ENCODE results near the gene TRAPPC12.

TRAPPC12 gene

DNA sequence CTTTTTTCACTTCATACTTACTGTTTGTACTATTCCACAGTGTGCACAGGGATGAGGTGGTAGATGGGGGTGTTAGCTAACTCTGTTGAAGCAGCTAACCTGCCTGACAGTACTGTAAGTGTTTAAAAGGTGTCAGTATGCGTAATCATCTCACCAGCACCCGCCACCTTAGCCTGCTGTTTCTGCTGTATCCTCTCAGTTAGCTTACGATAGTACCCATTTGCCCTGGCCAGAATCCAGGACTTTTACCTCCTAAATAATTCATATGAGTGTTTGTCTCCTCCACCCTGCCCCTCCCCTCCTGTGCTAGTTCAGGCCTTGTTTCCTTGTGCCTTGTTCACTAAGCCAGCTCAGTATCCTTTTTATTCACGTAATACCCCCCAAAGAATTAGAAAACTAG lies 34.2 kb downstream of the TRAPPC12 start:
- Histone ChIP-seq H3K4me2 (ENCODE audit: low read depth, low read length, poor library complexity, severe bottlenecking) (no peak overlapping the region), H3F3A (ENCODE audit: insufficient read depth) (no peaks in the 10 kb centered on the region), H4K20me1 (ENCODE audit: low read depth, low read length) (no peaks in the 10 kb centered on the region), H3K27ac (ENCODE audit: low read depth, low read length) (no peak overlapping the region), H3K4me3 (ENCODE audit: insufficient read depth, low read length, poor library complexity, severe bottlenecking) (no peak overlapping the region), H3K9ac (ENCODE audit: low read length) (no peak overlapping the region), H3K9me3 (ENCODE audit: insufficient read depth, low read length) (no peaks in the 10 kb centered on the region), H3K79me2 (ENCODE audit: insufficient read depth, low read length) (0 out of 2 replicates have a peak, but pooled peaks cover 5% of the 10 kb centered on the region), H3K27me3 (ENCODE audit: low read length) (no peaks in the 10 kb centered on the region), H3K36me3 (ENCODE audit: low read length) (no peaks in the 10 kb centered on the region), H2AFZ (ENCODE audit: low read depth, low read length, severe bottlenecking) (no peak overlapping the region), H3K9me2 (replicated peaks; ENCODE audit: insufficient read depth, low read length) (no peaks in the 10 kb centered on the region)
- TF ChIP-seq, protein P1, sequence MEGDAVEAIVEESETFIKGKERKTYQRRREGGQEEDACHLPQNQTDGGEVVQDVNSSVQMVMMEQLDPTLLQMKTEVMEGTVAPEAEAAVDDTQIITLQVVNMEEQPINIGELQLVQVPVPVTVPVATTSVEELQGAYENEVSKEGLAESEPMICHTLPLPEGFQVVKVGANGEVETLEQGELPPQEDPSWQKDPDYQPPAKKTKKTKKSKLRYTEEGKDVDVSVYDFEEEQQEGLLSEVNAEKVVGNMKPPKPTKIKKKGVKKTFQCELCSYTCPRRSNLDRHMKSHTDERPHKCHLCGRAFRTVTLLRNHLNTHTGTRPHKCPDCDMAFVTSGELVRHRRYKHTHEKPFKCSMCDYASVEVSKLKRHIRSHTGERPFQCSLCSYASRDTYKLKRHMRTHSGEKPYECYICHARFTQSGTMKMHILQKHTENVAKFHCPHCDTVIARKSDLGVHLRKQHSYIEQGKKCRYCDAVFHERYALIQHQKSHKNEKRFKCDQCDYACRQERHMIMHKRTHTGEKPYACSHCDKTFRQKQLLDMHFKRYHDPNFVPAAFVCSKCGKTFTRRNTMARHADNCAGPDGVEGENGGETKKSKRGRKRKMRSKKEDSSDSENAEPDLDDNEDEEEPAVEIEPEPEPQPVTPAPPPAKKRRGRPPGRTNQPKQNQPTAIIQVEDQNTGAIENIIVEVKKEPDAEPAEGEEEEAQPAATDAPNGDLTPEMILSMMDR (IDR thresholded peaks at IDR 0.05; ENCODE audit: insufficient read depth, low read length, poor library complexity, severe bottlenecking) = no peak
- TF ChIP-seq EZH2phosphoT487 (conservative IDR thresholded peaks at IDR 0.05; ENCODE audit: low read length) = no peak

DNA sequence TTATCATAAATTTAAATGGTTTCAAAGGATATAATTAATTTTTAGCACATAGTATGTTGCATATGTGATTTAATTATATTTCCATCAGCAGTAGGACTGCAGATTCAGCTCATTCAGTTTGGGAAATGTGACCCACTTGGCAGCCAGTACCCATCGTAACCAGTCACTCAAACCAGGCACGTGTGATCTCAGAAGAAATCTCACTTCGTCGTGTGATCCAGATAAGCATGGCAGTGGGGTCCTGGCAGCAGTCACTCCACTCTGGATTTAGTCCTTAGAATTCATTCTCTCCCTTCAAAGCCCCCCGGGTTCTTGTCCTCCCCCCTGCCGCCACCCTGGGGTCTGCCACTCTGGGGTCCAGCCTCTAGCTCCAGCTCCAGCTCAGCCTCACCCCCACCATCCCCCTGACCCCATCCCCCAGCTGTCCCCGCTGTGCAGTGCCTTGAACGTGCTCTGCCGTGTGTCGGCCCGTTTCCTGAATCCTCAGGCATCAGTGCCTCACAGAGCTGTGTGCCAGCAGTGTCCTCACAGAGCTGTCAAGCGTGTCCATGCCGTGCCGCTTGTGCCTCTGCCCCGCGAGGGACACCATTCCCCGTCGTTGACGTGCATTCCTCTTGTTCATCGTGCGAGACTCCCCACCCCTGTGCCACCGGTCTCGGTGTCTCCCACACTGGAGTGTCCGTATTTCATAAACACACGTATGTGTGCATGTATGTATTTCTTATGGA lies 34.8 kb downstream of the TRAPPC12 start:
- H3K36me3 ChIP-seq (ENCODE audit: low read length) = no peaks in the 10 kb centered on the region
- no peak overlapping the region for H3K9ac ChIP-seq (ENCODE audit: low read length)
- no peak overlapping the region for H3K27ac ChIP-seq (ENCODE audit: low read depth, low read length)
- no peaks in the 10 kb centered on the region for H3F3A ChIP-seq (ENCODE audit: insufficient read depth)
- no peaks in the 10 kb centered on the region for H4K20me1 ChIP-seq (ENCODE audit: low read depth, low read length)
- H3K4me2 ChIP-seq (ENCODE audit: low read depth, low read length, poor library complexity, severe bottlenecking) = no peak overlapping the region
- H3K79me2 ChIP-seq (ENCODE audit: insufficient read depth, low read length) = 0 out of 2 replicates have a peak, but pooled peaks cover 5% of the 10 kb centered on the region
- no peak overlapping the region for H2AFZ ChIP-seq (ENCODE audit: low read depth, low read length, severe bottlenecking)
- no peak overlapping the region for H3K4me3 ChIP-seq (ENCODE audit: insufficient read depth, low read length, poor library complexity, severe bottlenecking)
- no peaks in the 10 kb centered on the region for H3K9me2 ChIP-seq (replicated peaks; ENCODE audit: insufficient read depth, low read length)
- TF ChIP-seq EZH2phosphoT487 (conservative IDR thresholded peaks at IDR 0.05; ENCODE audit: low read length) = no peak
- TF ChIP-seq, protein P1 (IDR thresholded peaks at IDR 0.05; ENCODE audit: insufficient read depth, low read length, poor library complexity, severe bottlenecking) = no peak
- no peaks in the 10 kb centered on the region for H3K27me3 ChIP-seq (ENCODE audit: low read length)
- H3K9me3 ChIP-seq (ENCODE audit: insufficient read depth, low read length) = no peaks in the 10 kb centered on the region

DNA sequence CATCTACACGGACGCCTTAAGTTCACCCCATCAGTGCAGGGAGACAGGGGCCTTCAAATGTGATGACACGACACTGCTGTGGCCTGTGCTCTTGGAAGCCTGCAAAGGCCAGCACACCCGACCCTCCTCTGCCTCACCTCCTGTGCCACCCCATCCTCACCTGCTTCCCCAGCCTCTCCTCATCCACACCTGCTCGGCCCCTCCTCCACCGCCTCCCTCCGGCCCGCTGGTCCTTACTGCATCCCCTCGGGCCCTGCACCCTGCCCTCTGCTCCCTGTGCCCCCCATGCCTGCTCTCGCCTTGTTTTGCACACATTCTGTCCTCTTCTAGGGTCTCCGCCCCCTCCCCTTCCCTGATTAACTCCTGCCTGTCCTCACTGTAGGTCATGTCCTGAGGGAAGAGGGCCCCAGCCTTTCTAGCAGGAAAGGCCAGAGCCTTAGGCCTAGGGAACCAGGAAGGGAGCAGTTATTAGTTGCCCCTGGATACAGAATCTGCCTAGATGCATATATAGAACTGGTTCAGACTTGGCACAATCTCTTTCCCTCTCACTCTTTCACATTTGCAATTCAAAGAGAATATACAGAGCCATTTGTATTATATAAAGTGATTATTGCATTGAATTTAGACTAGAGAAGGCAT lies 39.4 kb downstream of the TRAPPC12 start:
- Histone ChIP-seq H3K27ac (ENCODE audit: low read depth, low read length) (no peak overlapping the region), H3K36me3 (ENCODE audit: low read length) (no peaks in the 10 kb centered on the region), H3K9me3 (ENCODE audit: insufficient read depth, low read length) (no peaks in the 10 kb centered on the region), H3K27me3 (ENCODE audit: low read length) (no peaks in the 10 kb centered on the region), H3K9ac (ENCODE audit: low read length) (no peak overlapping the region), H2AFZ (ENCODE audit: low read depth, low read length, severe bottlenecking) (no peak overlapping the region), H3K9me2 (replicated peaks; ENCODE audit: insufficient read depth, low read length) (no peaks in the 10 kb centered on the region), H4K20me1 (ENCODE audit: low read depth, low read length) (no peaks in the 10 kb centered on the region), H3K4me3 (ENCODE audit: insufficient read depth, low read length, poor library complexity, severe bottlenecking) (no peak overlapping the region), H3K4me2 (ENCODE audit: low read depth, low read length, poor library complexity, severe bottlenecking) (no peak overlapping the region), H3F3A (ENCODE audit: insufficient read depth) (no peaks in the 10 kb centered on the region), H3K79me2 (ENCODE audit: insufficient read depth, low read length) (no peaks in the 10 kb centered on the region)
- TF ChIP-seq, protein P1 (IDR thresholded peaks at IDR 0.05; ENCODE audit: insufficient read depth, low read length, poor library complexity, severe bottlenecking) = no peak
- no peak for TF ChIP-seq EZH2phosphoT487 (conservative IDR thresholded peaks at IDR 0.05; ENCODE audit: low read length)

Data from SU-DHL-6 (cell line).